ENCODE results near the gene SRPX.

The SRPX gene

DNA sequence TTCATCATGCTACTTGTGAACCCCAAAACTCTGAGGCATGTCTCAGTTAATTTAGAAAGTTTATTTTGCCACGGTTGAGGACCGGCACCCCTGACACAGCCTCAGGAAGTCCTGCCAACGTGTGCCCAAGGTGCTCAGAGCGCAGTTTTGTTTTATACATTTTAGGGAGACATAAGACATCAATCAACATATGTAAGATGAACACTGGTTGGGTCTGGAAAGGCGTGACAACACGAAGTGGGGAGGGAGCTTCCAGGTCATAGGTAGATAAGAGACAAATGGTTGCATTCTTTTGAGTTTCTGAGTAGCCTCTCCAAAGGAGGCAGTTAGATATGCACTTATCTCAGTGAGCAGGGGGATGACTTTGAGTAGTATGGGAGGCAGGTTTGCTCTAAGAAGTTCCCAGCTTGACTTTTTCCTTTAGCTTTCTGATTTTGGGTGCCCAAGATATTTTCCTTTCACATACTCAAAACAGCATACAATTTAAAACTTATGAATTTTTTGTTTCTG lies 115.4 kb downstream of the SRPX start:
- Histone ChIP-seq H3K9me2 (replicated peaks; ENCODE audit: low read depth, low read length) (no peaks in the 10 kb centered on the region), H3K9me3 (ENCODE audit: insufficient read depth, low read depth, low read length) (no peaks in the 10 kb centered on the region), H3K4me2 (ENCODE audit: low read depth, low read length, poor library complexity, severe bottlenecking) (no peak overlapping the region), H3K9ac (ENCODE audit: low read depth, low read length, poor library complexity, severe bottlenecking) (no peak overlapping the region), H4K20me1 (ENCODE audit: insufficient read depth, low read length, poor library complexity, severe bottlenecking) (no peaks in the 10 kb centered on the region), H3K4me1 (ENCODE audit: insufficient read depth, low read length, poor library complexity, severe bottlenecking) (peaks cover 16% of the 10 kb centered on the region), H3K4me3 (ENCODE audit: low read length, poor library complexity, severe bottlenecking) (no peak overlapping the region), H3F3A (ENCODE audit: low read depth) (no peaks in the 10 kb centered on the region), H3K36me3 (ENCODE audit: insufficient read depth, low read length) (no peaks in the 10 kb centered on the region), H3K79me2 (ENCODE audit: insufficient read depth, low read length) (no peaks in the 10 kb centered on the region), H3K27me3 (ENCODE audit: insufficient read depth, low read length, poor library complexity, severe bottlenecking) (no peaks in the 10 kb centered on the region), H2AFZ (ENCODE audit: low read length) (no peak overlapping the region)
- TF ChIP-seq EZH2phosphoT487 (IDR thresholded peaks at IDR 0.05; ENCODE audit: borderline replicate concordance): no peak
- TF ChIP-seq, protein P1, sequence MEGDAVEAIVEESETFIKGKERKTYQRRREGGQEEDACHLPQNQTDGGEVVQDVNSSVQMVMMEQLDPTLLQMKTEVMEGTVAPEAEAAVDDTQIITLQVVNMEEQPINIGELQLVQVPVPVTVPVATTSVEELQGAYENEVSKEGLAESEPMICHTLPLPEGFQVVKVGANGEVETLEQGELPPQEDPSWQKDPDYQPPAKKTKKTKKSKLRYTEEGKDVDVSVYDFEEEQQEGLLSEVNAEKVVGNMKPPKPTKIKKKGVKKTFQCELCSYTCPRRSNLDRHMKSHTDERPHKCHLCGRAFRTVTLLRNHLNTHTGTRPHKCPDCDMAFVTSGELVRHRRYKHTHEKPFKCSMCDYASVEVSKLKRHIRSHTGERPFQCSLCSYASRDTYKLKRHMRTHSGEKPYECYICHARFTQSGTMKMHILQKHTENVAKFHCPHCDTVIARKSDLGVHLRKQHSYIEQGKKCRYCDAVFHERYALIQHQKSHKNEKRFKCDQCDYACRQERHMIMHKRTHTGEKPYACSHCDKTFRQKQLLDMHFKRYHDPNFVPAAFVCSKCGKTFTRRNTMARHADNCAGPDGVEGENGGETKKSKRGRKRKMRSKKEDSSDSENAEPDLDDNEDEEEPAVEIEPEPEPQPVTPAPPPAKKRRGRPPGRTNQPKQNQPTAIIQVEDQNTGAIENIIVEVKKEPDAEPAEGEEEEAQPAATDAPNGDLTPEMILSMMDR (conservative IDR thresholded peaks at IDR 0.05; ENCODE audit: low read length): no peak

DNA sequence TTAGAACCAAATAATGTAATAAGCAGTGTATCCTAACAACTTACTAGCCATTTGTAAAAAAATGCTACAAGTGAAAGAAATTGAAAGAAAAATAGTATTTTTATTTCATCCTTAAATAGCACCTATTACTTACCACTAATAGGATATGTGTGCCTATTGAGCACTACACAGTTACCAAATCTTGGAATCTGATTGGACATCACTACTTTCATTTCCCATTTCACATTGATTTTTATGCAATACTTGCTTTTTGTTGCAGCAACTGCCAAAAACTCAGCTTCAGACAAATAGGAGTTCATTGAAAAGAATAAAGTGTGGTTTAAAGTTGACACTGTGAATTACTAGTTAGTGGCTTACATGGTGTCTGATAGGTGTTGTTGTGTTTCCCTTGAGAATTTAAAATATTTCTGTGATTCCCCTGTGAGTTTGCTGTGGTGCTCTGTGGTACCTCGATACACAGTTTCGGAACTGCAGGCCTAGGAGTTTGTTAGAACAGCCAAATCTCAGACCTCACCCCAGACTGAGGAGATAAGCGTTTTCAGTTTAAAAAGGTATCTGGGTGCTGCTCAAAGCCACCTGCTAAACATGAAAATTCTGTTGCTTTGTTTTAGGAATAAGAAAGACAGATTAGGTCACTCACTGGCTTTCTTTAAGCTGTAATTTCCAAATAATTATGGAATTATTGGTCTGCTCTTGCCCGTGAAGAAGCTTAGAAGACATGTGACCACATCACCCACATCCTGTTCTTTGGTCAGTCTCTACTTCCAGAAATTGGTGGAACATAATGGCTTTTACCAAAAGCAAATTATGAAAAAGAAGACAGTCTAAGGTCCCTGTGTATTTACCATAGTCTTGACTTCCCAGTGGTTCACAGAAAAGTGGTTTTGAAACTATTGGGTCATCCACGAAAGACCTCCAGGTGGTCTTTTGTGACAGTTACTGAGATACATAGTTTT lies 116.5 kb downstream of the SRPX start:
- H3F3A ChIP-seq (ENCODE audit: low read depth): no peaks in the 10 kb centered on the region
- no peaks in the 10 kb centered on the region for H3K9me2 ChIP-seq (replicated peaks; ENCODE audit: low read depth, low read length)
- H3K36me3 ChIP-seq (ENCODE audit: insufficient read depth, low read length): no peaks in the 10 kb centered on the region

DNA sequence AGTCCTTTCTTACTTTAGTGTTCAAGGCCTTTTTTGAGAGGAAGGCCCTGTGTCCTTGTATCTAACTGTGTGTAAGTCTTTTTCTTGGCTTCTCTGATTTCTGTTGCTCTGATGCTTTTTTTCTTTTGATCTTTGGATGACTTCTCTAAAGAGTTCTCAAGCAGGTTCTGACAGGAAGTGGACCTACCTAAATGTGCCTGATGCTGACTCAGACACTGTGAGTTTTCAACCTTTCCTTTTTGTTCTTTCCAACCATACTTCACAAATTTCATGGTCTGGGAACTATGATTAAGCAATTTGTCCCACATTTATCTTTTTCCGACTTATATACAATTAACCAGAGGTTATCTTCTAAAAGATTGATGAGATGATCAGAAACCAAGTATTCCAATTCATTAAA lies 117.8 kb downstream of the SRPX start:
- H3K79me2 ChIP-seq (ENCODE audit: insufficient read depth, low read length): no peaks in the 10 kb centered on the region
- no peaks in the 10 kb centered on the region for H4K20me1 ChIP-seq (ENCODE audit: insufficient read depth, low read length, poor library complexity, severe bottlenecking)
- H3K9me2 ChIP-seq (replicated peaks; ENCODE audit: low read depth, low read length): no peaks in the 10 kb centered on the region
- H3K4me1 ChIP-seq (ENCODE audit: insufficient read depth, low read length, poor library complexity, severe bottlenecking): peaks cover 16% of the 10 kb centered on the region
- no peak overlapping the region for H3K4me2 ChIP-seq (ENCODE audit: low read depth, low read length, poor library complexity, severe bottlenecking)
- no peaks in the 10 kb centered on the region for H3K27me3 ChIP-seq (ENCODE audit: insufficient read depth, low read length, poor library complexity, severe bottlenecking)
- no peak overlapping the region for H3K9ac ChIP-seq (ENCODE audit: low read depth, low read length, poor library complexity, severe bottlenecking)
- no peaks in the 10 kb centered on the region for H3K36me3 ChIP-seq (ENCODE audit: insufficient read depth, low read length)
- H2AFZ ChIP-seq (ENCODE audit: low read length): no peak overlapping the region
- H3K4me3 ChIP-seq (ENCODE audit: low read length, poor library complexity, severe bottlenecking): no peak overlapping the region
- H3K9me3 ChIP-seq (ENCODE audit: insufficient read depth, low read depth, low read length): no peaks in the 10 kb centered on the region; the same call in 1 of the 2 replicates
- TF ChIP-seq, protein P1 (conservative IDR thresholded peaks at IDR 0.05; ENCODE audit: low read length): no peak
- TF ChIP-seq EZH2phosphoT487 (IDR thresholded peaks at IDR 0.05; ENCODE audit: borderline replicate concordance): no peak
- no peaks in the 10 kb centered on the region for H3F3A ChIP-seq (ENCODE audit: low read depth)

More for the DNA sequence above, 116.5 kb downstream of the SRPX start:
- peaks cover 16% of the 10 kb centered on the region for H3K4me1 ChIP-seq (ENCODE audit: insufficient read depth, low read length, poor library complexity, severe bottlenecking)
- H3K27me3 ChIP-seq (ENCODE audit: insufficient read depth, low read length, poor library complexity, severe bottlenecking): no peaks in the 10 kb centered on the region
- no peak for TF ChIP-seq EZH2phosphoT487 (IDR thresholded peaks at IDR 0.05; ENCODE audit: borderline replicate concordance)
- TF ChIP-seq, protein P1 (conservative IDR thresholded peaks at IDR 0.05; ENCODE audit: low read length): no peak
- H3K4me3 ChIP-seq (ENCODE audit: low read length, poor library complexity, severe bottlenecking): no peak overlapping the region
- H2AFZ ChIP-seq (ENCODE audit: low read length): no peak overlapping the region
- no peaks in the 10 kb centered on the region for H4K20me1 ChIP-seq (ENCODE audit: insufficient read depth, low read length, poor library complexity, severe bottlenecking)
- no peaks in the 10 kb centered on the region; the same call in 1 of the 2 replicates for H3K9me3 ChIP-seq (ENCODE audit: insufficient read depth, low read depth, low read length)
- H3K79me2 ChIP-seq (ENCODE audit: insufficient read depth, low read length): no peaks in the 10 kb centered on the region
- no peak overlapping the region for H3K9ac ChIP-seq (ENCODE audit: low read depth, low read length, poor library complexity, severe bottlenecking)
- H3K4me2 ChIP-seq (ENCODE audit: low read depth, low read length, poor library complexity, severe bottlenecking): peak overlapping the region; percentile 35

All from Loucy (cell line).